Psoas muscle (tissue), 8 donors: ENCODE results near the gene NR2F2. TPM values are rescaled to one million over a fixed set of nuclear protein-coding genes. Genes with fewer than 3 reads are reported as not detected.

Experiments used
- ATAC-seq, 4 donors: fragments of 200-7000 bp; cut with Tn5 transposase; one replicate each; pipeline ENCODE4 v1.9.1; 2020; ENCODE audit warnings: moderate library complexity in 3 of 4, mild to moderate bottlenecking in 2 of 4
- DNase-seq, 2 donors: peaks; one replicate each; pipeline ENCODE4 v3.0.0-alpha.2; 2020
- H3K27ac ChIP-seq: fragments of 200-600 bp; one replicate; pipeline ENCODE4 v1.8.0; 2022
- H3K27me3 ChIP-seq, 3 donors: fragments of 200-600 bp in 1 of 3; one replicate each; pipeline versions ENCODE4 v1.6.1 to v1.8.0; 2013 to 2022; ENCODE audit warnings: low read length in 2 of 3, mild to moderate bottlenecking in 2 of 3, moderate library complexity in 1 of 3; ENCODE audit not compliant: insufficient read depth in 3 of 3
- H3K36me3 ChIP-seq, 2 donors: fragments of 200-600 bp in 1 of 2; one replicate each; pipeline versions ENCODE4 v1.6.1 to v1.8.0; 2013 to 2022; ENCODE audit warnings: low read depth in 1 of 2, mild to moderate bottlenecking in 1 of 2, moderate library complexity in 1 of 2; ENCODE audit not compliant: insufficient read depth in 1 of 2
- H3K4me1 ChIP-seq: fragments of 200-600 bp; one replicate; pipeline ENCODE4 v1.8.0; 2022
- H3K4me3 ChIP-seq: fragments of 200-600 bp; one replicate; pipeline ENCODE4 v1.8.0; 2022; ENCODE audit warnings: mild to moderate bottlenecking
- H3K9me3 ChIP-seq: fragments of 200-600 bp; one replicate; pipeline ENCODE4 v1.8.0; 2022
- CTCF ChIP-seq: fragments of 200-600 bp; IDR thresholded peaks from one replicate; pipeline ENCODE4 v1.8.0; 2022; ENCODE audit warnings: antibody characterized with exemption
- WGBS, 3 donors: extraction: QIAGEN DNeasy Blood & Tissue Kit; methylation state at CpG; one replicate each; pipeline versions ENCODE4 v1.1.6 to v1.1.7; 2013; 5-methylcytosine and 5-hydroxymethylcytosine counted together
- intact Hi-C, 2 donors: fragments of 100-400 bp; cut with DNase I; formaldehyde crosslinking; loops; one replicate each; pipeline versions ENCODE4 v1.11.0 to v1.14.2; 2022
- polyA plus RNA-seq, 3 donors: library from polyadenylated mRNA; stranded (reverse); fragments of 200-250 nt; gene quantifications; one replicate each; pipeline ENCODE4 v1.2.3, GENCODE V29; 2013
- total RNA-seq, 4 donors: library from RNA; stranded (reverse); fragmentation: NEBNext Ultra II Directional in 2 of 4; extraction: Animal tissue kit (Norgen Biotek cat#: 25700) in 2 of 4; gene quantifications; one replicate each; pipeline versions ENCODE4 v1.2.1 to v1.2.4, GENCODE V29; 2021 to 2023
- donor health status: healthy with polysubstance abuse.
- donor health status: DM: no; HTN: no; CAD: no; lungs with moderate emphysema.
- donor health status: Bipolar disorder and iron deficiency.
- donor health status: healthy.
- donor health status: DM: yes; HTN: yes; CAD: no.
- donor health status: DM: no; HTN: no; CAD: no.
- donor health status: DM: no; HTN: no; CAD: no.
- donor health status: DM: yes; HTN: yes; CAD: no.

NR2F2 gene
- total and polyA plus RNA-seq, 7 donors: 10.3 to 20.1 (median 14.7) TPM

GRCh38 chr15:96306321-96306720 is 24.2 kb upstream of the NR2F2 start:
- no peak overlapping the region for H3K27ac ChIP-seq
- TF ChIP-seq CTCF: no peak
- no peak overlapping the region for H3K4me3 ChIP-seq
- no peak for ATAC-seq
- no peaks in the 10 kb centered on the region for H3K4me1 ChIP-seq
- no peaks in the 10 kb centered on the region for H3K36me3 ChIP-seq
- intact Hi-C loops: no loop called here
- 93 to 97% (median 94%) methylated on average over 1 of the region's 1 CpG for WGBS, 3 donors
- no peaks in the 10 kb centered on the region for H3K9me3 ChIP-seq
- DNase-seq: no peak
- no peaks in the 10 kb centered on the region for H3K27me3 ChIP-seq

GRCh38 chr15:96307856-96308394 is 22.6 kb upstream of the NR2F2 start:
- Histone ChIP-seq H3K27ac (no peak overlapping the region), H3K4me3 (no peak overlapping the region), H3K27me3 (peaks cover 0 to 3% (median 0%) of the 10 kb centered on the region in 3 donors), H3K4me1 (no peaks in the 10 kb centered on the region), H3K36me3 (no peaks in the 10 kb centered on the region), H3K9me3 (no peaks in the 10 kb centered on the region)
- ATAC-seq: no peak
- intact Hi-C loops: no loop called here
- no peak for TF ChIP-seq CTCF
- 55 to 64% (median 62%) methylated on average over 5 of the region's 5 CpGs for WGBS, 3 donors
- no peak for DNase-seq

GRCh38 chr15:96309143-96309660 is 21.3 kb upstream of the NR2F2 start:
- ATAC-seq: no peak

GRCh38 chr15:96311256-96311955 is 19.1 kb upstream of the NR2F2 start:
- Histone ChIP-seq H3K4me3 (no peak overlapping the region), H3K9me3 (no peaks in the 10 kb centered on the region), H3K27me3 (peaks cover 0 to 7% (median under 1%) of the 10 kb centered on the region in 3 donors), H3K4me1 (no peaks in the 10 kb centered on the region), H3K27ac (no peak overlapping the region), H3K36me3 (no peaks in the 10 kb centered on the region)
- DNase-seq: no peak
- TF ChIP-seq CTCF: no peak
- WGBS, 3 donors: 70 to 79% (median 74%) methylated on average over 5 of the region's 5 CpGs
- intact Hi-C loops: no loop called here
- no peak for ATAC-seq

More at GRCh38 chr15:96309143-96309660, 21.3 kb upstream of the NR2F2 start:
- H3K4me3 ChIP-seq: no peak overlapping the region
- TF ChIP-seq CTCF: no peak
- H3K9me3 ChIP-seq: no peaks in the 10 kb centered on the region
- H3K36me3 ChIP-seq: no peaks in the 10 kb centered on the region
- DNase-seq: no peak
- intact Hi-C loops: no loop called here
- peaks cover 0 to 3% (median 0%) of the 10 kb centered on the region in 3 donors for H3K27me3 ChIP-seq
- WGBS, 3 donors: 63 to 75% (median 65%) methylated on average over 5 of the region's 5 CpGs
- H3K27ac ChIP-seq: no peak overlapping the region
- no peaks in the 10 kb centered on the region for H3K4me1 ChIP-seq
